IMR-90 (cell line): ENCODE results near the gene IFT57. TPM values are rescaled to one million over a fixed set of nuclear protein-coding genes. Genes with fewer than 3 reads are reported as not detected.
"Not testable (repeated sequence)": the region's sequence is repeated elsewhere in the genome, so short reads cannot be mapped to it uniquely, and the experiment has no call there.

Experiments used
- ATAC-seq: fragments of 200-7000 bp; cut with Tn5 transposase; 2 replicates; pipeline ENCODE4 v1.9.1; 2020; ENCODE audit warnings: low read depth, mild to moderate bottlenecking, moderate library complexity
- BruUV-seq: library from RNA; stranded (reverse); fragments of 400-500 nt; replicated peaks from 2 replicates; lab custom pipeline; 2021; lab: Mats Ljungman, UMichigan
- CTCF ChIA-PET: fragments of 300-600 bp; formaldehyde crosslinking; extraction: SDS; loops from one replicate; lab custom pipeline; 2021; ENCODE audit warnings: antibody characterized with exemption; lab: Yijun Ruan, JAX
- POLR2A ChIA-PET: fragments of 300-600 bp; sonication (Branson Sonifier 250); formaldehyde crosslinking; loops from one replicate; lab custom pipeline; 2022; ENCODE audit warnings: antibody characterized with exemption; ENCODE audit not compliant: unreplicated experiment; lab: Charles Lee
- DNase-seq: peaks from one replicate; pipeline ENCODE4 v3.0.0; 2013
- H2AFZ ChIP-seq: replicated peaks from 2 replicates; pipeline ENCODE3; 2013; ENCODE audit warnings: low read length, mild to moderate bottlenecking; ENCODE audit not compliant: poor library complexity
- H2AK5ac ChIP-seq: 2 replicates; pipeline ENCODE4 v1.6.1; 2013; ENCODE audit warnings: low read depth, low read length, inconsistent platforms
- H2AK9ac ChIP-seq: replicated peaks from 2 replicates; pipeline ENCODE3; 2013; ENCODE audit warnings: mild to moderate bottlenecking, low read depth, low read length, moderate library complexity; ENCODE audit not compliant: poor library complexity
- H2BK120ac ChIP-seq: 2 replicates; pipeline ENCODE4 v1.6.1; 2013; ENCODE audit warnings: low read depth, low read length, inconsistent platforms
- H2BK15ac ChIP-seq: 3 replicates; pipeline ENCODE4 v1.6.1; 2013; ENCODE audit warnings: low read depth, low read length, inconsistent platforms
- H2BK20ac ChIP-seq: 2 replicates; pipeline ENCODE4 v1.6.1; 2013; ENCODE audit warnings: low read depth, mild to moderate bottlenecking, inconsistent platforms, low read length, moderate library complexity
- H2BK5ac ChIP-seq: 2 replicates; pipeline ENCODE4 v1.6.1; 2013; ENCODE audit warnings: mild to moderate bottlenecking, low read depth, low read length, inconsistent platforms; ENCODE audit not compliant: poor library complexity, severe bottlenecking
- H3K14ac ChIP-seq: replicated peaks from 2 replicates; pipeline ENCODE4 v1.6.1; 2013; ENCODE audit warnings: low read depth, low read length, inconsistent platforms
- H3K18ac ChIP-seq: 2 replicates; pipeline ENCODE4 v1.6.1; 2013; ENCODE audit warnings: low read depth, low read length, control low read depth
- H3K23ac ChIP-seq: 2 replicates; pipeline ENCODE4 v1.6.1; 2013; ENCODE audit warnings: low read depth, low read length, inconsistent platforms
- H3K27ac ChIP-seq: 2 replicates; pipeline ENCODE4 v1.5.1; 2013; ENCODE audit warnings: mild to moderate bottlenecking, control low read depth, low read length; ENCODE audit not compliant: insufficient read depth
- H3K27me3 ChIP-seq: 2 replicates; pipeline ENCODE4 v1.6.1; 2013; ENCODE audit warnings: low read length; ENCODE audit not compliant: control insufficient read depth, insufficient read depth
- H3K36me3 ChIP-seq: 2 replicates; pipeline ENCODE4 v1.6.1; 2013; ENCODE audit warnings: low read length, mixed read lengths; ENCODE audit not compliant: control insufficient read depth, insufficient read depth
- H3K4ac ChIP-seq: 2 replicates; pipeline ENCODE4 v1.6.1; 2013; ENCODE audit warnings: low read depth, low read length, inconsistent platforms
- H3K4me1 ChIP-seq: 2 replicates; pipeline ENCODE4 v1.6.1; 2013; ENCODE audit warnings: low read length, mixed read lengths; ENCODE audit not compliant: control insufficient read depth, insufficient read depth
- H3K4me2 ChIP-seq: 2 replicates; pipeline ENCODE4 v1.6.1; 2013; ENCODE audit warnings: low read depth, mild to moderate bottlenecking, control low read depth, low read length, moderate library complexity
- H3K4me3 ChIP-seq: 2 replicates; pipeline ENCODE4 v1.5.1; 2013; ENCODE audit warnings: low read depth, mild to moderate bottlenecking, control low read depth, low read length, moderate library complexity; ENCODE audit not compliant: insufficient read depth
- H3K56ac ChIP-seq: 2 replicates; pipeline ENCODE4 v1.6.1; 2013; ENCODE audit warnings: low read length, inconsistent platforms; ENCODE audit not compliant: insufficient read depth; ENCODE audit errors: extremely low read depth
- H3K79me1 ChIP-seq, 2 experiments: 2 replicates each; pipeline ENCODE4 v1.6.1; 2013; ENCODE audit warnings: low read length in 2 of 2, inconsistent platforms in 1 of 2, low read depth in 1 of 2
- H3K9ac ChIP-seq: 2 replicates; pipeline ENCODE4 v1.6.1; 2013; ENCODE audit warnings: low read depth, low read length, control low read depth
- H3K9me1 ChIP-seq: 2 replicates; pipeline ENCODE4 v1.6.1; 2013; ENCODE audit warnings: low read length, inconsistent platforms; ENCODE audit not compliant: insufficient read depth
- H3K9me3 ChIP-seq: 2 replicates; pipeline ENCODE4 v1.6.1; 2013; ENCODE audit warnings: low read length; ENCODE audit not compliant: control insufficient read depth, insufficient read depth
- H4K20me1 ChIP-seq: 2 replicates; pipeline ENCODE4 v1.6.1; 2013; ENCODE audit warnings: low read length, inconsistent platforms; ENCODE audit not compliant: insufficient read depth
- H4K5ac ChIP-seq: 2 replicates; pipeline ENCODE4 v1.6.1; 2013; ENCODE audit warnings: mild to moderate bottlenecking, low read depth, low read length, control low read depth
- H4K8ac ChIP-seq, 2 experiments: 2 replicates each; pipeline ENCODE4 v1.6.1; 2013; ENCODE audit warnings: low read depth in 2 of 2, low read length in 2 of 2, control low read depth in 1 of 2, inconsistent platforms in 1 of 2
- H4K91ac ChIP-seq: 2 replicates; pipeline ENCODE4 v1.6.1; 2013; ENCODE audit warnings: low read depth, low read length, inconsistent platforms; ENCODE audit not compliant: insufficient read depth
- BHLHE40 ChIP-seq: fragments of 150-350 bp; IDR thresholded peaks from 2 replicates; pipeline ENCODE4 v1.6.1; 2016; ENCODE audit warnings: mild to moderate bottlenecking, low read depth, low read length
- CEBPB ChIP-seq: IDR thresholded peaks from 2 replicates; pipeline ENCODE4 v1.6.1; 2012; ENCODE audit warnings: low read depth, low read length, improper control_type of control experiment
- CHD1 ChIP-seq: IDR thresholded peaks from 2 replicates; pipeline ENCODE4 v1.6.1; 2012; ENCODE audit warnings: low read depth, low read length, improper control_type of control experiment
- FOS ChIP-seq: fragments of 150-350 bp; IDR thresholded peaks from 2 replicates; pipeline ENCODE4 v1.6.1; 2016; ENCODE audit warnings: low read depth, low read length
- MAFK ChIP-seq: IDR thresholded peaks from 2 replicates; pipeline ENCODE4 v1.6.1; 2012; ENCODE audit warnings: low read depth, low read length, improper control_type of control experiment
- MAZ ChIP-seq: IDR thresholded peaks from 2 replicates; pipeline ENCODE4 v1.6.1; 2012; ENCODE audit warnings: low read depth, mild to moderate bottlenecking, low read length, improper control_type of control experiment, moderate library complexity, borderline replicate concordance
- NFE2L2 ChIP-seq: fragments of 150-350 bp; IDR thresholded peaks from 2 replicates; pipeline ENCODE4 v1.6.1; 2016; ENCODE audit warnings: low read depth, mild to moderate bottlenecking, low read length
- POLR2A ChIP-seq: IDR thresholded peaks from 2 replicates; pipeline ENCODE4 v1.6.1; 2012; ENCODE audit warnings: mild to moderate bottlenecking, low read depth, low read length
- RCOR1 ChIP-seq: IDR thresholded peaks from 2 replicates; pipeline ENCODE4 v1.6.1; 2012; ENCODE audit warnings: mild to moderate bottlenecking, low read length, improper control_type of control experiment; ENCODE audit not compliant: insufficient replicate concordance
- SMC3 ChIP-seq: fragments of 150-350 bp; IDR thresholded peaks from 2 replicates; pipeline ENCODE4 v1.6.1; 2016; ENCODE audit warnings: low read depth, mild to moderate bottlenecking, antibody characterized with exemption, low read length, moderate library complexity
- WGBS, 2 experiments: methylation state at CpG; one replicate each; pipeline versions ENCODE4 v1.1.5 to v1.1.7; 2013; ENCODE audit warnings: missing lambda C conversion rate in 2 of 2; ENCODE audit not compliant: insufficient read length in 1 of 2; ENCODE audit errors: extremely low coverage in 2 of 2; 5-methylcytosine and 5-hydroxymethylcytosine counted together
- dilution Hi-C: fragments of 300-500 bp; cut with HindIII; formaldehyde crosslinking; loops from one replicate; pipeline ENCODE4 v1.14.3; 2018; ENCODE audit warnings: low sequenced_read_pairs; ENCODE audit not compliant: unreplicated experiment
- in situ Hi-C: fragments of 300-500 bp; cut with MboI; formaldehyde crosslinking; loops from 3 replicates; pipeline ENCODE4 v1.14.3; 2019; ENCODE audit warnings: low sequenced_read_pairs, inconsistent platforms, mixed read lengths
- intact Hi-C: fragments of 100-400 bp; cut with micrococcal nuclease; formaldehyde crosslinking; loops from 2 replicates; pipeline ENCODE4 v1.10.0; 2022
- polyA plus RNA-seq, 3 experiments: library from polyadenylated mRNA; depleted of rRNA; stranded (reverse); fragments of >200 nt; gene quantifications; 2 replicates each; pipeline ENCODE4 v1.2.3, GENCODE V29; 2012; ENCODE audit warnings: low replicate concordance in 1 of 3
- total RNA-seq: library from RNA; depleted of rRNA; stranded (reverse); fragments of >200 nt; gene quantifications from 2 replicates; pipeline ENCODE4 v1.2.3, GENCODE V29; 2012

Gene IFT57
- total and polyA plus RNA-seq, 2 of the 4 experiments (the other 2 are of a cell fraction), result 30.0 to 35.3 TPM

DNA sequence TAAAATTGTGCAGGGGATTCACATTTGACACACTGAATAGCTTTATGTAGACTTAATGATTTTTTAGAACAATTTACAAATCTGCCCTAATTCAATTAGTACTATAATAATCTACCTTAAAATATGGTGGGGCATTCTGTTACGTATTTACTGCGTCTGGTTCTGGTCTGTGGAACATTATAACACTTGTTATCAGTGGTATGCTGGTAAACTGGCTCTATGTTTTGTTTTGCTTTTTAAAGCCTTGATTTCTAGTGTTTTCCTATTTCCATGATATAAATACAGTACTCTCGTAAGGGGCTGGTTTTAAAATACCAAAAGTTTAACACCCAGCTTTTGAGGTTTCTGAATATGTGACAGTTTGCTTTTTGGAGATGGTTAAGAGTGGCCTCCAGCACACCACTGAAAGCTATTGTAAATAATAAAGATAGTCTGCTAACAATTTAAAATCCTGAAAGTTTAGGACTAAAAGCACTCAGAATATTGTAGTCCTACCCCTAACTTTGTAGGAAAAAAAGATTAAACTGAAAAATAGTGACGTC, 65.8 kb downstream of the IFT57 start:
- H3K4me3 ChIP-seq, result no peak overlapping the region
- ChIA-PET CTCF (no interaction called here), POLR2A (no interaction called here)
- H2AK5ac ChIP-seq, result no peak overlapping the region
- no peak overlapping the region for H4K91ac ChIP-seq
- no peak overlapping the region for H3K14ac ChIP-seq
- no peak for ATAC-seq
- H3K23ac ChIP-seq, result no peak overlapping the region
- no peak for DNase-seq
- no peaks in the 10 kb centered on the region for H3K27me3 ChIP-seq
- H3K9me1 ChIP-seq, result peaks cover 7% of the 10 kb centered on the region
- H2BK20ac ChIP-seq, result no peak overlapping the region
- no peak overlapping the region for H2AFZ ChIP-seq
- no peak overlapping the region for H4K5ac ChIP-seq
- in situ Hi-C loops (no loop called here), dilution Hi-C loops (no loop called here), intact Hi-C loops (loop anchor here (10.0 kb wide), 1 partner anchor 248 kb away; no protein-coding TSS in a partner anchor)
- no peaks in the 10 kb centered on the region for H3K36me3 ChIP-seq
- H3K9ac ChIP-seq, result no peak overlapping the region
- no peak overlapping the region for H3K4ac ChIP-seq
- WGBS, 2 experiments, result no CpG with 5 or more reads among the region's 4 CpGs
- H3K4me2 ChIP-seq, result no peak overlapping the region
- BruUV-seq, result no TSS peak
- H4K8ac ChIP-seq, result no peak overlapping the region
- H3K18ac ChIP-seq, result no peak overlapping the region
- H2BK15ac ChIP-seq, result no peak overlapping the region
- H3K79me1 ChIP-seq, result no peaks in the 10 kb centered on the region
- no peak overlapping the region for H2BK120ac ChIP-seq
- H3K56ac ChIP-seq, result no peak overlapping the region
- H2BK5ac ChIP-seq, result no peak overlapping the region
- no peak overlapping the region for H3K27ac ChIP-seq
- no peak overlapping the region for H2AK9ac ChIP-seq
- TF ChIP-seq SMC3 (no peak), CEBPB (no peak), BHLHE40 (no peak), POLR2A (no peak), RCOR1 (no peak), MAFK (no peak), NFE2L2 (no peak), MAZ (no peak), CHD1 (no peak), FOS (no peak)
- H3K9me3 ChIP-seq, result no peaks in the 10 kb centered on the region
- peaks cover 14% of the 10 kb centered on the region for H3K4me1 ChIP-seq
- H4K20me1 ChIP-seq, result no peaks in the 10 kb centered on the region

DNA sequence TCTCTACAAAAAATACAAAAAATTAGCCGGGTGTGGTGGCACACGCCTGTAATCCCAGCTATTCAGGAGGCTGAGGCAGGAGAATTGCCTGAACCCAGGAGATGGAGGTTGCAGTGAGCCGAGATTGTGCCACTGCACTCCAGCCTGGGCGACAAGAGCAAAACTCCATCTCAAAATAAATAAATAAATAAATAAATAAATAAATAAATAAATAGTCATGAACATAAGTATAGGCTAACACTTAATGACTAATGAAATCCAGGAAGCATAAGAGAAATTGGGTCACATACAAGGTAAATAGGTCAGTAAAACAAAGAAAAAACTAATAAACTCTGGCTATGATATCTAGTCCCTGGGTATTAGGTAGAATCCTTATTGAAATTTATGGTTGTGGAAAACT, 66.6 kb downstream of the IFT57 start:
- H4K20me1 ChIP-seq, POLR2A ChIA-PET, H3K4ac ChIP-seq, dilution Hi-C loops, H3K14ac ChIP-seq, DNase-seq, H2BK5ac ChIP-seq, H3K27me3 ChIP-seq, H3K9me1 ChIP-seq, CTCF ChIA-PET, H2BK15ac ChIP-seq, BruUV-seq, H3K9me3 ChIP-seq, H3K18ac ChIP-seq, H3K9ac ChIP-seq, H2BK120ac ChIP-seq, H2AK9ac ChIP-seq, in situ Hi-C loops, H3K4me2 ChIP-seq, H4K5ac ChIP-seq, ATAC-seq, H3K4me3 ChIP-seq, H4K91ac ChIP-seq, H2BK20ac ChIP-seq, H3K27ac ChIP-seq, H2AFZ ChIP-seq, H4K8ac ChIP-seq, H3K36me3 ChIP-seq, H2AK5ac ChIP-seq, H3K56ac ChIP-seq, H3K23ac ChIP-seq, H3K79me1 ChIP-seq: not testable (repeated sequence)
- no CpG with 5 or more reads among the region's 4 CpGs for WGBS, 2 experiments
- peaks cover 14% of the 10 kb centered on the region for H3K4me1 ChIP-seq
- intact Hi-C loops, result loop anchor here (10.0 kb wide), 1 partner anchor 249 kb away; no protein-coding TSS in a partner anchor
